AG09319 (cell line): ENCODE results near the gene CYYR1.

ENCODE experiments used
- DNase-seq: peaks from one replicate; pipeline ENCODE4 v3.0.0-alpha.2; 2010; ENCODE audit warnings: low read depth; ENCODE audit errors: extremely low read depth
- CTCF ChIP-seq: IDR thresholded peaks from 2 replicates; pipeline ENCODE4 v1.5.1; 2011; ENCODE audit warnings: low read depth, mild to moderate bottlenecking, inconsistent platforms, low read length, moderate library complexity

CYYR1 gene

DNA sequence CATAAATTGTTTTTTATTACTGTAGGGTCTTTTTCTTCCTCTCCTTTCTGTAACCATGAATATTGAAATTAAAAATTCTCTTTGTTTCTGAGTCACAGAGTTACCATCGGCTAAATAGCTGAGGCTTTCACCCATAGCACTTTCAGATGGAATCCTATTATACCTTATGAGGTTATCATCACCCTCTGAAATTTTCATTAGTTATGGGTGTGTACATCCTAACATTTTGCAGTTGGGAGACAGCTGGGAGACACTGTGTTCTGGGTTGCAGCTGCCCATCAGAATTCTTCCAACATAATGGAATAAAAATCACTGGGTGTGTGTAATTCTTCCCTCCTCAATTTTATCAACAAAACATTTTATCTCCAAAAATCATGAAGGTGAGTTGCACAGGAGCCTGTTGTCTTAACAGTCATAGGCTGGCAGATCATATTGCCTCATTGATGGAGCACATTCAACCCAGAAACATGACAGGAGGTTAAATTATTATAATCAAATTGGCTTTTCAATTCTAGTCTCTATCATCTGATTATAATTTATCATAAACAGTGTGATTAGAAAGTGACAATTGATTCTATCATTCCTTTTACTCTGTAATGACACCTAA is 17.4 kb downstream of the CYYR1 start:
- no peak for DNase-seq
- TF ChIP-seq CTCF, result no peak

GRCh38 chr21:26554365-26554764 is 18.7 kb downstream of the CYYR1 start:
- no peak for TF ChIP-seq CTCF
- DNase-seq, result no peak

GRCh38 chr21:26553898-26554297 is 19.2 kb downstream of the CYYR1 start:
- DNase-seq, result no peak

DNA sequence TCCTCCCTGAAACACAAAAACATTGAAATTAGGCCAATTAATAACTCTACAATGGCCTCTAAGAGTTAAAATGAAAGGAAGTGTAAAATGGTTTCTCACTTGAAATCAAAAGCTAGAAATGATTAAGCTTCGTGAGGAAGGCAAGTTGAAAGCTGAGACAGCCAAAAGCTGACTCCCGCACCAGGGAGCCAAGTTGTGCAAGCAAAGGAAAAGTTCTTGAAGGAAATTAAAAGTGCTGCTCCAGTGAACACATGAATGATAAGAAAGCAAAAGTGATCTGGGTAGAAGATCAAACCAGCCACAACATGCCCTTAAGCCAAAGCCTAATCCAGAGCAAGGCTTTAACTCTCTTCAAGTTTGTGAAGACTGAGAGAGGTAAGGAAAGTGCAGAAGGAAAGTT is 22.8 kb downstream of the CYYR1 start:
- DNase-seq, result no peak
- no peak for TF ChIP-seq CTCF

More at GRCh38 chr21:26553898-26554297, 19.2 kb downstream of the CYYR1 start:
- TF ChIP-seq CTCF, result no peak

- no peak for TF ChIP-seq CTCF
- DNase-seq, result no peak
Observed at GRCh38 chr21:26546446-26547097, 26.5 kb downstream of the CYYR1 start.

DNA sequence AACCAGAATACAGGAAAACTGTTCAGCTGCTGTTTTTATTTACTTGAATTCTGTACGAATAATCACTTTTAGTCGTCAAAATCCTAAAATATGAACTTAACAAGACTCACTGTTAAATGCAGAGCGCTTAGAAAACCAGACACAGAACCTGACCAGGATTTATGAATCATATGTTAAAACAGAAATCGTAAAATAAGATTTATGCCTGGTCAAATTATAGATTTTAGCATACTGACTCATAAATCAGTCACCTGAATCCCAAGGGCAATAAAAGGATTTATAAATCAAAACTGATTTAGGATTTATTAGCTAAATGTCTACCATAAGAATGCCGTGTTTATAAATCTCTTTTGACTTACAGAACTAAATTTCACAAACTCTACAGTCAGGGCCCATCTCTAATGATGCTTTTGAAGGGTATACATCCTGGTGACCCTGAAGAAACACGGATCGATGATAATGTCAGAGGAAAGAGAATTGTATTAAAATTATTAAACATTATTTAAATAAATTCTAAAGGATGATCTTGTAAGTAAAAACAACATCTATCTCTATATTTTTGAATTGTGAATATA is 28.8 kb downstream of the CYYR1 start:
- TF ChIP-seq CTCF, result no peak
- DNase-seq, result no peak

DNA sequence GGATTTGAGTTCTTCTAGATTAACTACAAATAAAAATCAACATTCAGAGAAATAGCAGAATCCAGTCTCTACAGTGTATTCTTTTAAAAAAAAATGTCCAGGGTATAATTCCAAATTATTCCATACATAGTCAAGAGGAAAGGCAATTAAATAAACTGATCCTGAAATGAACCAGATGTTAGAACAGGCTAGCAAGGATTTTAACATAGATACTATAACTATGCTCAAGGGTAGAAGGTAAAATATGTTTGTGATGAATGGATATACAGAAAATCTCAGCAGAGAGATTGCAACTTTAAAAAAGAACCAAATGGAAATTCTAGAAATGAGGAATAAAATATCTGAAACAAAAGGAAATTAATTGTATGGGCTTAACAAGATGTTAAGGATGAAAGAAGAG is 32.4 kb downstream of the CYYR1 start:
- DNase-seq, result no peak
- no peak for TF ChIP-seq CTCF
